ENCODE data around the gene FRMD4A. TPM values are rescaled to one million over a fixed set of nuclear protein-coding genes. Genes with fewer than 3 reads are reported as not detected.

The FRMD4A gene
- total RNA-seq, 1 experiment from 2014 or later = 19.6 TPM

DNA sequence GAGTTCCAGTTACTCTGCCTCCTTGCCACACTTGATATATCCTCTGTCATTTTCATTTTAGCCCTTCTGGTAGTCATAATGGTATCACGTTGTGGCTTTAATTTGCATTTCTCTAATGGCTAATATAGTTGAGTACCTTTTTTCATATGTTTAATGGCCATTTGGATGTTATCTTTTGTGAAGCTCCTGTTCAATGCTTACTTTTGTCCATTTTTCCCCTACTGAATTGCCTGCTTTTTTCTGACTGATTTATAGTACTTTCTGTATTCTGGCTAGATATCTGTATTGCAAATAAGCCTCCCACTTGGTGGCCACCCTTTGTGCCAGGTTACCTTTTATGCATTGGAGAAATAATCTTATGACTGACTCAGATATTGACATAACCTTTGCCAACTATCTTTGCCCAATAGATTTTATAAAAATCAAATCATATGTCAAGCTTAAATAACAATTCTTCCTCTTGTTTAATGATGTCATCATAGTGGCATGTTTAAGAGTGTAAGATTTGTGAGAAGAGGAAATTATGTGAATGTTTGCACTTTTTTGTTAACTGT, 693.3 kb downstream of the FRMD4A start:
- TF ChIP-seq, protein P1, sequence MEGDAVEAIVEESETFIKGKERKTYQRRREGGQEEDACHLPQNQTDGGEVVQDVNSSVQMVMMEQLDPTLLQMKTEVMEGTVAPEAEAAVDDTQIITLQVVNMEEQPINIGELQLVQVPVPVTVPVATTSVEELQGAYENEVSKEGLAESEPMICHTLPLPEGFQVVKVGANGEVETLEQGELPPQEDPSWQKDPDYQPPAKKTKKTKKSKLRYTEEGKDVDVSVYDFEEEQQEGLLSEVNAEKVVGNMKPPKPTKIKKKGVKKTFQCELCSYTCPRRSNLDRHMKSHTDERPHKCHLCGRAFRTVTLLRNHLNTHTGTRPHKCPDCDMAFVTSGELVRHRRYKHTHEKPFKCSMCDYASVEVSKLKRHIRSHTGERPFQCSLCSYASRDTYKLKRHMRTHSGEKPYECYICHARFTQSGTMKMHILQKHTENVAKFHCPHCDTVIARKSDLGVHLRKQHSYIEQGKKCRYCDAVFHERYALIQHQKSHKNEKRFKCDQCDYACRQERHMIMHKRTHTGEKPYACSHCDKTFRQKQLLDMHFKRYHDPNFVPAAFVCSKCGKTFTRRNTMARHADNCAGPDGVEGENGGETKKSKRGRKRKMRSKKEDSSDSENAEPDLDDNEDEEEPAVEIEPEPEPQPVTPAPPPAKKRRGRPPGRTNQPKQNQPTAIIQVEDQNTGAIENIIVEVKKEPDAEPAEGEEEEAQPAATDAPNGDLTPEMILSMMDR (conservative IDR thresholded peaks at IDR 0.05) = no peak
- no peak for DNase-seq
- H3K23me2 ChIP-seq (ENCODE audit: insufficient read length, low read depth, low read length, poor library complexity, severe bottlenecking) = no peaks in the 10 kb centered on the region
- H3K4me2 ChIP-seq (ENCODE audit: insufficient read depth, insufficient read length, low read length) = no peak overlapping the region
- H3K9ac ChIP-seq (ENCODE audit: extremely low read depth, insufficient read length, low read length) = no peak overlapping the region
- no peak overlapping the region for H2BK15ac ChIP-seq (ENCODE audit: low read depth, low read length)
- no peak overlapping the region for H3K23ac ChIP-seq (ENCODE audit: insufficient read length, low read depth, low read length)
- no peak overlapping the region for H3K18ac ChIP-seq (ENCODE audit: insufficient read length, low read depth, low read length)
- Mint-ChIP-seq H3K4me3 (no peak overlapping the region), H3K27ac (no peak overlapping the region), H3K9me3 (peaks cover 10 to 17% of the 10 kb centered on the region in 2 experiments), H3K4me1 (peaks cover 0 to 5% of the 10 kb centered on the region in 2 experiments; a peak in 2 of 4 replicates), H3K36me3 (ENCODE audit: insufficient read depth in 1 of 3, low read depth in 3 of 3) (peaks cover 22 to 30% (median 30%) of the 10 kb centered on the region in 3 experiments), H3K27me3 (ENCODE audit: low read depth) (no peaks in the 10 kb centered on the region)
- no peak overlapping the region for H3K27ac ChIP-seq (ENCODE audit: insufficient read length, low read depth, low read length)
- no peaks in the 10 kb centered on the region for H4K20me1 ChIP-seq (ENCODE audit: control insufficient read depth, insufficient read depth, insufficient read length)
- no peak overlapping the region for H2AFZ ChIP-seq (ENCODE audit: low read length)
- no peak overlapping the region for H3K56ac ChIP-seq (ENCODE audit: insufficient read length, low read depth, low read length)
- H3K79me1 ChIP-seq (ENCODE audit: insufficient read depth, low read depth, low read length, poor library complexity, severe bottlenecking) = no peaks in the 10 kb centered on the region
- H2AK5ac ChIP-seq (ENCODE audit: insufficient read length, low read length) = no peak overlapping the region
- H2BK5ac ChIP-seq (ENCODE audit: insufficient read length, low read length) = no peak overlapping the region
- H2BK12ac ChIP-seq (ENCODE audit: insufficient read length, low read depth, low read length) = no peak overlapping the region
- no peaks in the 10 kb centered on the region; the same call in 1 of the 2 replicates for H3K4me1 ChIP-seq (ENCODE audit: insufficient read depth, low read length)
- H2BK20ac ChIP-seq (ENCODE audit: low read depth, low read length, poor library complexity, severe bottlenecking) = no peak overlapping the region
- no peaks in the 10 kb centered on the region for H3K79me2 ChIP-seq (ENCODE audit: insufficient read depth, low read length)
- no CpG with 5 or more reads among the region's 1 CpG for WGBS (ENCODE audit: extremely low coverage, insufficient read length, low lambda C conversion rate)
- peaks cover 10% of the 10 kb centered on the region for H3K9me3 ChIP-seq (ENCODE audit: control insufficient read depth, low read depth, low read length)
- H4K91ac ChIP-seq (ENCODE audit: insufficient read length, low read depth, low read length) = no peak overlapping the region
- H2BK120ac ChIP-seq (ENCODE audit: low read depth, low read length, poor library complexity, severe bottlenecking) = no peak overlapping the region
- no peak overlapping the region for H4K8ac ChIP-seq (replicated peaks; ENCODE audit: insufficient read length, low read depth, low read length)
- H3K4ac ChIP-seq (ENCODE audit: low read depth, low read length) = no peak overlapping the region
- no peak overlapping the region for H3T11ph ChIP-seq (ENCODE audit: low read length)
- H3K14ac ChIP-seq (ENCODE audit: insufficient read depth, low read length) = no peak overlapping the region
- H3K27me3 ChIP-seq (ENCODE audit: insufficient read depth, low read length) = no peaks in the 10 kb centered on the region
- H4K5ac ChIP-seq (ENCODE audit: insufficient read length, low read depth, low read length) = no peak overlapping the region

All from H9 (cell line).